BLaER1 treated with 17β-estradiol and CSF1 and Interleukin-3, amounts not matched to agents 10 nM and 100 nM (cell line): ENCODE measurements around the gene LNX1.
A peak's percentile ranks its signal among the peaks of the same experiment; 100 is the strongest.

Experiments used
- H3K27ac ChIP-seq, 11 experiments: shearing (Covaris generic); formaldehyde crosslinking; 2 replicates each; pipeline ENCODE4 v1.8.1; 2022
- H3K27me3 ChIP-seq, 11 experiments: shearing (Covaris generic); formaldehyde crosslinking; 2 replicates each; pipeline ENCODE4 v1.8.1; 2022
- H3K36me3 ChIP-seq, 11 experiments: shearing (Covaris generic); formaldehyde crosslinking; 2 replicates each; pipeline ENCODE4 v1.8.1; 2022
- H3K4me1 ChIP-seq, 10 experiments: shearing (Covaris generic); formaldehyde crosslinking; 2 replicates each; pipeline ENCODE4 v1.8.1; 2022
- H3K4me2 ChIP-seq, 11 experiments: shearing (Covaris generic); formaldehyde crosslinking; 2 replicates each; pipeline ENCODE4 v1.8.1; 2022
- H3K4me3 ChIP-seq, 10 experiments: shearing (Covaris generic); formaldehyde crosslinking; 2 replicates each; pipeline ENCODE4 v1.8.1; 2022
- H3K9ac ChIP-seq, 11 experiments: shearing (Covaris generic); formaldehyde crosslinking; 2 replicates each; pipeline ENCODE4 v1.8.1; 2022
- H3K9me3 ChIP-seq, 11 experiments: shearing (Covaris generic); formaldehyde crosslinking; replicated peaks in 1 of 11; 2 replicates each; pipeline ENCODE4 v1.8.1; 2022
- H4K20me1 ChIP-seq, 11 experiments: shearing (Covaris generic); formaldehyde crosslinking; 2 replicates each; pipeline ENCODE4 v1.8.1; 2022
- Cebpa-rat ChIP-seq, 11 experiments: shearing (Covaris generic); IDR thresholded peaks; 2 replicates each; pipeline ENCODE4 v1.8.1; 2022

LNX1 gene

DNA sequence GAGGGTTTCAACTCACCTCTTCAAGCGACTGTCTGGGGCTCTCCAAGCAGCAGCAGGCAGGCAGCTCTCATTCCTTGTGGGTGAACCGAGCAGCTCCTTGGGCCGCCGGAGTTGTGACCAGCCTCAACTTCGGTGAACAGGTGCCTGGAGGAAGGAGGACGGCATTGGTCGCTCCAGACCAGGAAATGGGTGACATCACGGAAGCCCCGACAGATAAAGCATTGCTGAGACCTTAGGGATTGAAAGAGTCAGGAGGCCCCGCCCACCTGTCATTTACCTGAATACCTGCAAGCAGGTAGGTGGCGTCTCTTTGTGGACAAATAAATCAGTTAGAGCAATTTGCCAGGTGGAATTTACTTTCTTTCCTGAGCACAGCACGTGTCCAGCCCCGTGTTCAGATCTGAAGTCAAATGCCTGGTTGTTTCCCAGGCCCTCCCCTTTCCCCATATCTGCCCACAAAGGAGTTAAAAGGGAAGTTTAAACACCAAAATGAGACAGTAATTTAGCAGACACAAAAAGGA lies at the start of gene LNX1:
LNX1 (minus strand) TSS at position 115 of the 521 bp plus-strand sequence. CDS start 17,484 bp downstream, outside the sequence.
- Histone ChIP-seq H3K27me3 (no peaks in the 10 kb centered on the region; a peak in 1 of 22 replicates), H3K9ac (no peak within 1 kb of the TSS), H3K9me3 (no peaks in the 10 kb centered on the region; a peak in 1 of 22 replicates), H3K4me3 (no peak within 1 kb of the TSS), H3K4me2 (peak within 1 kb of the TSS in 10 of 11 experiments; percentile 1 to 46 (median 28); a peak in 14 of 22 replicates), H4K20me1 (no peaks in the 10 kb centered on the region), H3K4me1 (peaks cover 5 to 12% (median 7%) of the 10 kb centered on the region in 10 experiments; a peak in 15 of 20 replicates), H3K27ac (no peak within 1 kb of the TSS), H3K36me3 (no peaks in the 10 kb centered on the region)
- TF ChIP-seq Cebpa-rat (IDR thresholded peaks at IDR 0.05) = no peak

DNA sequence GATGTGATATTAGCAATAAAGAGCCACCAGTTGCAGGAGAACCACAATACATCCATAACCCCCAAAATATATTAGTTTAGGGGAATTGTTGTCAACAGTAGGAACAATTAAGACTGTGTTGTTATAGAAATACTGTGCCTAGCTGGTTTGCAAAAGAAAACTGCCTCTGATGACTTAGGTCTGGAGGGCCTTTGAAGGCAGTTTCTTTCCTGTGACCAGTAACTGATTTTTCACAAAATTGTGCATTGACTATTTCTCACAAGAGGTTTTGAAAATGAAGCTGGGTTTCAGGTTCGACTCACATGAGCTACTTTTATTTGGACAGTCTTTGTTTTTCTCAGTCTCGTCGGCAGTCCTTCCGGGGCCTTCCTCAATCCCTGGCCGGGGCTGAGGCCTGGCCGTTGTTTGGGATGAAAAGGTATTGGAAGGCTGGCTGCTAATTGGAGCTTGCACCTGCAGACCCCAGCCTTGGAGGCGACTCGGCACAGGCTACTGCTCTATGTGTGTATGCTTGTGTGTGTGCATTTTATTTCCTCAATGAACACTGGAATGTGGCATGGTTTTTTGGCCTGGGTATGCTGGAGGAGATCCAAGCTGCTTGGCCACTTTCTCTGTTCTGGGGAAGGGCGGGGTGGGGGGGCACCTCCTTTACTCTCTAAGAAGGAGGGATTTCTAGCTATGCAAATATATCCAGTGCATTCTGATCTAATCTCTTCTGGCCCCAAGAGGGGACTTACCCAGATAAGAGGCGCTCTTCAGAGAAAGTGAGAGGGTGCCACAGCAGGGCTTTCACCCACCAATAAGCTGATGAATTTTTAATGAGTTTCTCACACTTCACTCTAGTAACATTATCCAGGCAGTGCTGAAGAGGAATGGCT lies 49.5 kb upstream of the LNX1 start:
- Histone ChIP-seq H3K9ac (no peak overlapping the region), H4K20me1 (no peaks in the 10 kb centered on the region), H3K9me3 (no peaks in the 10 kb centered on the region), H3K4me2 (no peak overlapping the region), H3K4me1 (peaks cover 0 to 12% (median 0%) of the 10 kb centered on the region in 10 experiments; a peak in 5 of 20 replicates), H3K36me3 (no peaks in the 10 kb centered on the region), H3K27ac (no peak overlapping the region), H3K4me3 (no peak overlapping the region), H3K27me3 (no peaks in the 10 kb centered on the region)
- no peak for TF ChIP-seq Cebpa-rat (IDR thresholded peaks at IDR 0.05)

DNA sequence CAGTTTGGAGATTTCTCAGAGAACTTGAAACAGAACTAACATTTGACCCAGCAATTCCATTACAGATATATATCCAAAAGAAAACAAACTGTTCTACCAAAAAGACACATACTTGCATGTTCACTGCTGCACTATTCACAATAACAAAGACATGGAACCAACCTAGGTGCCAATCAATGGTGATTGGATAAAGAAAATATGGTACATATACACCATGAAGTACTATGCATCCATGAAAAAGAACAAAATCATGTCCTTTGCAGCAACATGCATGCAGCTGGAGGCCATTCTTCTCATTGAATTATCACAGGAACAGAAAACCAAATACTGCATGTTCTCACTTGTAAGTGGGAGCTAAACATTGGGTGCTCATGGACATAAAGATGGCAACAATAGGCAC lies 47.6 kb upstream of the LNX1 start:
- TF ChIP-seq Cebpa-rat (IDR thresholded peaks at IDR 0.05) = no peak
- H3K9me3 ChIP-seq = no peaks in the 10 kb centered on the region
- H3K4me2 ChIP-seq = no peak overlapping the region
- H3K36me3 ChIP-seq = no peaks in the 10 kb centered on the region
- H3K27me3 ChIP-seq = no peaks in the 10 kb centered on the region
- no peak overlapping the region for H3K27ac ChIP-seq
- H4K20me1 ChIP-seq = no peaks in the 10 kb centered on the region
- H3K4me3 ChIP-seq = no peak overlapping the region
- H3K4me1 ChIP-seq = peaks cover 0 to 9% (median 7%) of the 10 kb centered on the region in 10 experiments; a peak in 18 of 20 replicates
- H3K9ac ChIP-seq = no peak overlapping the region

DNA sequence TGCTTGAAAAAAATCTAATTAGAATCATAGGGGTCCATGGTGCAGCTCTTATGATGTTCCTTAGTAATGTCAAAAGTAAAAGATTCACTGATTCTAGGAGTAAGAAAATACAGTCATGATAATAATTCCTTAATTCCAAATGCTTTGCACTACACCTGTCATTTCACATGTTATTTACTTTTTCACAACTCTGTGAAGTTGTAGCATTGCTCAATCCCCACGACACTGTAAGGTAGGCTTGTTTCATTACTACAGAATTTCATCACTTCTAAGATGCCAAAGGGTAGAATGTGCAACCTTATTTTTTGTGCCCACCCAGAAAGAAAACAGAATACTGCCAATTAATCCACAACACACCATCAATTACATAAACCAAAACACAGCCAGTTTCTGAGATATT lies 46.1 kb upstream of the LNX1 start:
- Histone ChIP-seq H3K4me2 (no peak overlapping the region), H3K4me3 (no peak overlapping the region), H3K9me3 (no peaks in the 10 kb centered on the region), H3K4me1 (peaks cover 0 to 25% (median 21%) of the 10 kb centered on the region in 10 experiments; a peak in 18 of 20 replicates), H3K9ac (no peak overlapping the region), H3K36me3 (no peaks in the 10 kb centered on the region), H3K27ac (no peak overlapping the region), H3K27me3 (no peaks in the 10 kb centered on the region), H4K20me1 (no peaks in the 10 kb centered on the region)
- no peak; a peak in 1 of 22 replicates for TF ChIP-seq Cebpa-rat (IDR thresholded peaks at IDR 0.05)

DNA sequence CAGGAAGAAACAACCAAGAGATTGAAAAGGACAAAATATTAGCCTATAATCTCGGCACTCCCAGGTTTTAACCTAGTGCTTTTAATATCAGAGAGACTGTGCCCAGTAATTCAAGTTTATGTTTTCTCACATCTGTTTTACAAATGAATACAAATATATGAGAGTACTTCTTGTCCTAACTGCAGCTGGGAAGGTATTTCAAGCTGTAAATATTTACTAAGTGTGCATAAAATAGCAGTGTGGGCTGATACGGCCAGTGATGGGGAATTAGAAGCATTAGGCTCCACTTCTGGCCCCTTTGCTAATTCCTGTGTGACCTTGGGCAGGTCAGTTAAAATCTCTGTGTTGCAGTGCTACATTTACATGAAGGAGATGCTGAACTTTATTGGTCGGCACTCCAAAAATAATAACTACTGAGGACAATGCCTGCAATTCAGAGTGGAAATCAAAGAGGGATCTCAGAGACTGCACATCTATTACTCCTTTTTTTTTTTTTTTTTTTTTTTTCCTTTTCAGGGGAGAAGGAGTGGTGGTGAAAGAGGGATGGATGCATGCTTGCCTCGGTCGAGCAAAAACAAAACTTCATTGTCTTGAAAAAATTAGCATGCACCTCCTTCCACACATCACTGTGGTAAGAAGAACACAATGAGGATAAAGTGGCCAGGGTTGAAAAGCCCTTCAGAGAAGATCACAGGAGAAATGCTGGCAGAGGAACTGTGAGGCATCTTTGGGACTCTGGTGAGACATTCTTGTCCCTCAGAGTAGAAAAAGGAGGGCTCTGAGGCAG lies 44.6 kb upstream of the LNX1 start:
- Histone ChIP-seq H4K20me1 (no peaks in the 10 kb centered on the region), H3K4me1 (peaks cover 0 to 27% (median 22%) of the 10 kb centered on the region in 10 experiments; a peak in 18 of 20 replicates), H3K4me2 (no peak overlapping the region), H3K27me3 (no peaks in the 10 kb centered on the region), H3K27ac (no peak overlapping the region), H3K36me3 (no peaks in the 10 kb centered on the region), H3K9ac (no peak overlapping the region), H3K4me3 (no peak overlapping the region), H3K9me3 (no peaks in the 10 kb centered on the region)
- TF ChIP-seq Cebpa-rat (IDR thresholded peaks at IDR 0.05) = no peak

DNA sequence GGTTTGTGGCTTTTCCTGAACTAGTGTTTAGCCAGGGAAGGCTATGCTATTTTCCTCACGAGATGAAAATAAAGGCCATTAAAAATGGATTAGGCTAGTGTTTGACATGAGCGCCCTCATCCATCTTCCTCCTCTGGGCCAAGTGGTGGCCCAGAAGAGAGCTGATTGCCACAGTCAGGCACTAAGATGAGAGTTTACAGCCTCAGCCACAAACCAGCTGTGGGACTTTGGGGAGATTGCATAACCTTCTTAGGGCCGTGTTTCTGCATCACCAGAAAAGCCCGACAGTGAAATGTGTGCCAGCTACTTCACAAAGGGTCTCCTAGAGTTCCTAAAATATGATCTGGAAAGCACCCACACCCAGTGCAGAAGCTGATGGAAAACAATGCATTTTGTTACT lies 42.3 kb upstream of the LNX1 start:
- Histone ChIP-seq H3K9me3 (no peaks in the 10 kb centered on the region), H3K36me3 (no peaks in the 10 kb centered on the region), H3K27ac (peak overlapping the region in 9 of 11 experiments; percentile 3 to 71 (median 52); a peak in 16 of 22 replicates), H3K4me2 (peak overlapping the region; percentile 19 to 70 (median 49); a peak in 21 of 22 replicates), H3K4me1 (peaks cover 0 to 28% (median 22%) of the 10 kb centered on the region in 10 experiments; a peak in 18 of 20 replicates), H3K4me3 (no peak overlapping the region), H4K20me1 (no peaks in the 10 kb centered on the region), H3K27me3 (no peaks in the 10 kb centered on the region), H3K9ac (peak overlapping the region in 3 of 11 experiments; percentile 16 to 43 (median 31); a peak in 3 of 22 replicates)
- TF ChIP-seq Cebpa-rat (IDR thresholded peaks at IDR 0.05) = peak in 10 of 11 experiments; percentile 49 to 93 (median 76); a peak in 17 of 22 replicates

DNA sequence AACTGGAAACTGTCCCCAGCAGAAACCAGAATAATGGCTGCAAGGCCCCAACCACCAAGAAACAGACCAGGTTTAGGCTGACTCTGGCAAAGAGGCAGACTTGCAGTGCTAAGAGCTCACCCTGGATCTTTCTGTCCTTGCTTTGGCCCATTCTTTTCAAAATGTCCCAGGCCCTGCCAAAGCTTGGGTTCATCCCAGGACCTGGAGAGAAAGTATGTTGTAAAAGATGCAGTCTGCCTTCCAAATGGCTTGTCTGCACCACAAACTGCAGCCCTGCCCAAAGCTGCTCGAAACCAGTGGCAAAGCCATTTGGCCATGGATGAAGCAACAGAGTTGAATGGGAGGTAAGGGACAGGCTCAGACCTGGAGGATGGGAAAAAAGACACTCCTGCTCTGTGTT lies 38.0 kb upstream of the LNX1 start:
- no peak for TF ChIP-seq Cebpa-rat (IDR thresholded peaks at IDR 0.05)
- H3K27me3 ChIP-seq = no peaks in the 10 kb centered on the region
- no peak overlapping the region for H3K27ac ChIP-seq
- H3K36me3 ChIP-seq = no peaks in the 10 kb centered on the region
- H3K9me3 ChIP-seq = peaks cover 0 to 4% (median under 1%) of the 10 kb centered on the region in 11 experiments; a peak in 1 of 22 replicates
- H3K4me3 ChIP-seq = no peak overlapping the region
- peaks cover 0 to 28% (median 20%) of the 10 kb centered on the region in 10 experiments; a peak in 18 of 20 replicates for H3K4me1 ChIP-seq
- no peaks in the 10 kb centered on the region for H4K20me1 ChIP-seq
- H3K4me2 ChIP-seq = no peak overlapping the region
- H3K9ac ChIP-seq = no peak overlapping the region

DNA sequence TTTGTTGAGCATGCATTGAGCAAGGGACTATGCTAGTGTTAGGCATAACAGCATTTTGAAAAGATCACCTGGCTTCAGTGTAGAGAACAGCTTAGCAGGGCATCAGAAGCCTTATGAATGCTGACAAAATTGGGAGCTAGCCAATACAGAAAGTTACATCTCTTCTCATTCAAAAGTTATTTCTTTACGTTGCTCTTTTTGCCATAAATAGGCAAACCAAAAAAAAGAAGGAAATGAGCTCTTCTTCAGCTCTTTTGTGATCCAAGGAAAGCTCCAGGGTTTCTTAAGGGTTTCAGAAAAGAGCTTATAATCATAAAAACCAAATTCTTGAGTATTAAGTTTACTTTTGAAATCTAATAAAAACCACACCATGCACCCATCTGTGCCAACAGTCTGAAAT lies 35.2 kb upstream of the LNX1 start:
- H3K9ac ChIP-seq = no peak overlapping the region
- no peak overlapping the region for H3K4me2 ChIP-seq
- no peaks in the 10 kb centered on the region for H4K20me1 ChIP-seq
- H3K36me3 ChIP-seq = no peaks in the 10 kb centered on the region
- peaks cover 0 to 8% (median 4%) of the 10 kb centered on the region in 11 experiments; a peak in 2 of 22 replicates for H3K9me3 ChIP-seq
- H3K27ac ChIP-seq = no peak overlapping the region
- H3K27me3 ChIP-seq = no peaks in the 10 kb centered on the region
- TF ChIP-seq Cebpa-rat (IDR thresholded peaks at IDR 0.05) = no peak
- H3K4me3 ChIP-seq = no peak overlapping the region
- peaks cover 0 to 6% (median 0%) of the 10 kb centered on the region in 10 experiments; a peak in 1 of 20 replicates for H3K4me1 ChIP-seq

DNA sequence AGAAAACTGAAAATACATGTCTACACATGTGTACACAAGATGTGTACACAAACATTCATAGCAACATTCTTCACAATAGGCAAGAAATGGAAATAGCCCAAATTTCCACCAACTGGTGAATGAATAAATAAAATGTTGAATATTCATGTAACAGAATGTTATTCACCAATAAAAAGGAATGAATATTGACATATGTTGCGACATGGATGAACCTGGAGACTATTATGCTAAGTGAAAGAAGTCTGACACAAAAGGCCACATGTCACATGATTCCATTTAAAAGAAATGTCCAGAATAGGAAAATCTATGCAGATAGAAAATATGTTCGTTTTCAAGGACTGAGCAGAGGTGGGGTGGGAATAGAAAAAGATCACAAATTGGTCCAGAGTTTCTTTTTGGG lies 34.6 kb upstream of the LNX1 start:
- Histone ChIP-seq H3K4me3 (no peak overlapping the region), H4K20me1 (no peaks in the 10 kb centered on the region), H3K36me3 (no peaks in the 10 kb centered on the region), H3K9ac (no peak overlapping the region), H3K27ac (no peak overlapping the region), H3K4me1 (peaks cover 0 to 6% (median 0%) of the 10 kb centered on the region in 10 experiments; a peak in 1 of 20 replicates), H3K9me3 (peaks cover 0 to 8% (median 4%) of the 10 kb centered on the region in 11 experiments; a peak in 2 of 22 replicates), H3K27me3 (no peaks in the 10 kb centered on the region), H3K4me2 (no peak overlapping the region)
- TF ChIP-seq Cebpa-rat (IDR thresholded peaks at IDR 0.05) = no peak
